ENCODE data around the gene TMIGD2.

- TF ChIP-seq MAX (IDR thresholded peaks at IDR 0.05): no peak
- TF ChIP-seq CREB1 (IDR thresholded peaks at IDR 0.05; ENCODE audit: low read depth): no peak
- no peak for TF ChIP-seq EP300 (IDR thresholded peaks at IDR 0.05; ENCODE audit: borderline replicate concordance)
- no peak for TF ChIP-seq RAD21 (IDR thresholded peaks at IDR 0.05; ENCODE audit: low read depth)
- TF ChIP-seq TEAD4 (IDR thresholded peaks at IDR 0.05): no peak
- no peak for TF ChIP-seq CEBPB (IDR thresholded peaks at IDR 0.05)
- TF ChIP-seq TCF12 (IDR thresholded peaks at IDR 0.05; ENCODE audit: low read depth): no peak
- no peak for TF ChIP-seq TAF1 (IDR thresholded peaks at IDR 0.05; ENCODE audit: low read depth)
- no peak for TF ChIP-seq FOXM1 (IDR thresholded peaks at IDR 0.05; ENCODE audit: borderline replicate concordance, low read depth)
- TF ChIP-seq EGR1 (IDR thresholded peaks at IDR 0.05): no peak
Observed at GRCh38 chr19:4350726-4351125, 48.5 kb upstream of the TMIGD2 start.

All from Ishikawa (cell line).